GM12875 (cell line): ENCODE results near the gene SLC25A22.

ENCODE experiments used
- H3K4me3 ChIP-seq: one replicate; pipeline ENCODE4 v1.5.1; 2011; ENCODE audit warnings: low read depth, low read length, control low read depth
- CTCF ChIP-seq: IDR thresholded peaks from 2 replicates; pipeline ENCODE4 v1.5.1; 2011; ENCODE audit warnings: low read depth, mild to moderate bottlenecking, control low read depth, inconsistent platforms, low read length, moderate library complexity, borderline replicate concordance; ENCODE audit not compliant: insufficient read depth

Gene SLC25A22

GRCh38 chr11:826227-826621 lies 28.1 kb upstream of the SLC25A22 start:
- no peak overlapping the region for H3K4me3 ChIP-seq
- TF ChIP-seq CTCF, result no peak

GRCh38 chr11:825366-826226 lies 27.5 kb upstream of the SLC25A22 start:
- no peak for TF ChIP-seq CTCF

GRCh38 chr11:824942-825341 lies 26.9 kb upstream of the SLC25A22 start:
- no peak overlapping the region for H3K4me3 ChIP-seq
- TF ChIP-seq CTCF, result no peak

More at GRCh38 chr11:825366-826226, 27.5 kb upstream of the SLC25A22 start:
- H3K4me3 ChIP-seq, result no peak overlapping the region

GRCh38 chr11:824292-824880 lies 26.3 kb upstream of the SLC25A22 start:
- no peak for TF ChIP-seq CTCF
- no peak overlapping the region for H3K4me3 ChIP-seq

- no peak for TF ChIP-seq CTCF
- H3K4me3 ChIP-seq, result no peak overlapping the region
These were observed 25.6 kb upstream of the SLC25A22 start for GRCh38 chr11:823441-824291.

- TF ChIP-seq CTCF, result no peak
- no peak overlapping the region for H3K4me3 ChIP-seq
These were observed 23.7 kb upstream of the SLC25A22 start for GRCh38 chr11:821512-822371.
